HG02884 (cell line): ENCODE results near the gene CHAD.
A peak's percentile ranks its signal among the peaks of the same experiment; 100 is the strongest.

Experiments used
- ATAC-seq: cut with Tn5 transposase; IDR thresholded peaks from one replicate; pipeline ENCODE4 v1.9.1; 2021; ENCODE audit warnings: mild to moderate bottlenecking, moderate library complexity; ENCODE audit not compliant: unreplicated experiment

The CHAD gene

GRCh38 chr17:50468304-50469207 lies at the start of gene CHAD:
Gene CHAD (minus strand): TSS chr17:50468880. CDS start chr17:50468813, 67 bp downstream.
- no peak for ATAC-seq

GRCh38 chr17:50517504-50518383 lies 49.1 kb upstream of the CHAD start:
- no peak for ATAC-seq

GRCh38 chr17:50517011-50517410 lies 48.3 kb upstream of the CHAD start:
- no peak for ATAC-seq

- no peak for ATAC-seq
Observed at GRCh38 chr17:50514936-50515702, 46.4 kb upstream of the CHAD start.

GRCh38 chr17:50514388-50514787 lies 45.7 kb upstream of the CHAD start:
- no peak for ATAC-seq

- no peak for ATAC-seq
Observed at GRCh38 chr17:50513495-50513894, 44.8 kb upstream of the CHAD start.

GRCh38 chr17:50511058-50511457 lies 42.4 kb upstream of the CHAD start:
- ATAC-seq: peak; percentile 80

GRCh38 chr17:50508573-50509460 lies 40.1 kb upstream of the CHAD start:
- no peak for ATAC-seq

- ATAC-seq: no peak
Observed at GRCh38 chr17:50507871-50508572, 39.3 kb upstream of the CHAD start, which contains the start of gene MYCBPAP. Gene MYCBPAP (plus strand): TSS chr17:50508439. CDS start chr17:50508675, 236 bp downstream.

GRCh38 chr17:50506298-50506697 lies 37.6 kb upstream of the CHAD start:
- ATAC-seq: no peak

GRCh38 chr17:50505591-50506130 lies 37.0 kb upstream of the CHAD start:
- ATAC-seq: no peak

- no peak for ATAC-seq
Observed at GRCh38 chr17:50502301-50502990, 33.8 kb upstream of the CHAD start.

- no peak for ATAC-seq
Observed at GRCh38 chr17:50501054-50501453, 32.4 kb upstream of the CHAD start.

GRCh38 chr17:50499721-50500120 lies 31.0 kb upstream of the CHAD start:
- ATAC-seq: no peak

GRCh38 chr17:50499270-50499669 lies 30.6 kb upstream of the CHAD start:
- no peak for ATAC-seq

GRCh38 chr17:50498021-50498874 lies 29.6 kb upstream of the CHAD start:
- ATAC-seq: no peak

- no peak for ATAC-seq
Observed at GRCh38 chr17:50495918-50496317, 27.2 kb upstream of the CHAD start.
